Stimulated activated naive B cell treated with anti-CD40 and anti-IgM and Interleukin-4, amounts not matched to agents 10 μg/mL and 1 μg/mL and 100 μg/mL, for 72 hours (primary cell): Measurements from ENCODE around the gene AP2B1.
A peak's percentile ranks its signal among the peaks of the same experiment; 100 is the strongest.

Experiments used
- ATAC-seq, 2 donors: fragments of 150-1000 bp; cut with Tn5 transposase; replicated peaks; 2 replicates each; pipeline ENCODE4 v1.10.0; 2021; ENCODE audit warnings: moderate library complexity in 1 of 2
- DNase-seq: peaks from one replicate; pipeline ENCODE4 v3.0.0; 2021
- H3K27ac Mint-ChIP-seq: one replicate; pipeline ENCODE4 v1.8.0; 2022; ENCODE audit warnings: mild to moderate bottlenecking, mixed read lengths
- H3K27me3 Mint-ChIP-seq, 2 donors: one replicate each; pipeline ENCODE4 v1.8.0; 2022; ENCODE audit warnings: mixed read lengths in 2 of 2
- H3K36me3 Mint-ChIP-seq, 2 donors: one replicate each; pipeline ENCODE4 v1.8.0; 2022; ENCODE audit warnings: mixed read lengths in 2 of 2, mild to moderate bottlenecking in 1 of 2
- H3K4me1 Mint-ChIP-seq, 2 donors: one replicate each; pipeline ENCODE4 v1.8.0; 2022; ENCODE audit warnings: mixed read lengths in 2 of 2, mild to moderate bottlenecking in 1 of 2
- H3K4me3 Mint-ChIP-seq, 2 donors: one replicate each; pipeline ENCODE4 v1.8.0; 2022; ENCODE audit warnings: mild to moderate bottlenecking in 2 of 2, mixed read lengths in 2 of 2, moderate library complexity in 1 of 2
- H3K9me3 Mint-ChIP-seq, 2 donors: one replicate each; pipeline ENCODE4 v1.8.0; 2022; ENCODE audit warnings: mixed read lengths in 2 of 2, mild to moderate bottlenecking in 1 of 2

Gene AP2B1

GRCh38 chr17:35769895-35770486 is 182.9 kb downstream of the AP2B1 start:
- ATAC-seq = no peak
- Mint-ChIP-seq H3K36me3 (no peaks in the 10 kb centered on the region), H3K9me3 (no peaks in the 10 kb centered on the region), H3K27ac (peak overlapping the region; percentile 20), H3K4me3 (no peak overlapping the region), H3K27me3 (peaks cover 20 to 26% of the 10 kb centered on the region in 2 donors), H3K4me1 (peaks cover 2 to 3% of the 10 kb centered on the region in 2 donors)
- DNase-seq = no peak

GRCh38 chr17:35773129-35773528 is 186.0 kb downstream of the AP2B1 start:
- peaks cover 11 to 23% of the 10 kb centered on the region in 2 donors for H3K27me3 Mint-ChIP-seq

GRCh38 chr17:35773679-35774425 is 186.7 kb downstream of the AP2B1 start:
- no peaks in the 10 kb centered on the region for H3K36me3 Mint-ChIP-seq
- H3K4me3 Mint-ChIP-seq = no peak overlapping the region
- DNase-seq = no peak
- H3K9me3 Mint-ChIP-seq = no peaks in the 10 kb centered on the region
- peaks cover 8 to 24% of the 10 kb centered on the region in 2 donors for H3K27me3 Mint-ChIP-seq
- H3K27ac Mint-ChIP-seq = no peak overlapping the region
- no peak for ATAC-seq
- H3K4me1 Mint-ChIP-seq = no peaks in the 10 kb centered on the region

More at GRCh38 chr17:35773129-35773528, 186.0 kb downstream of the AP2B1 start:
- H3K9me3 Mint-ChIP-seq = no peaks in the 10 kb centered on the region
- H3K4me1 Mint-ChIP-seq = no peaks in the 10 kb centered on the region
- no peaks in the 10 kb centered on the region for H3K36me3 Mint-ChIP-seq
- ATAC-seq (no peak), DNase-seq (no peak)
- no peak overlapping the region for H3K4me3 Mint-ChIP-seq
- H3K27ac Mint-ChIP-seq = no peak overlapping the region

GRCh38 chr17:35774499-35774898 is 187.4 kb downstream of the AP2B1 start:
- DNase-seq (no peak), ATAC-seq (no peak)
- no peak overlapping the region for H3K4me3 Mint-ChIP-seq
- no peak overlapping the region for H3K27ac Mint-ChIP-seq
- H3K4me1 Mint-ChIP-seq = no peaks in the 10 kb centered on the region
- H3K36me3 Mint-ChIP-seq = no peaks in the 10 kb centered on the region
- H3K27me3 Mint-ChIP-seq = peaks cover 6 to 26% of the 10 kb centered on the region in 2 donors
- no peaks in the 10 kb centered on the region for H3K9me3 Mint-ChIP-seq

- H3K27me3 Mint-ChIP-seq = peaks cover 4 to 22% of the 10 kb centered on the region in 2 donors
- H3K4me1 Mint-ChIP-seq = no peaks in the 10 kb centered on the region
- ATAC-seq (no peak), DNase-seq (no peak)
- no peak overlapping the region for H3K27ac Mint-ChIP-seq
- no peaks in the 10 kb centered on the region for H3K36me3 Mint-ChIP-seq
- H3K4me3 Mint-ChIP-seq = no peak overlapping the region
- no peaks in the 10 kb centered on the region for H3K9me3 Mint-ChIP-seq
Observed at GRCh38 chr17:35775039-35775438, 187.9 kb downstream of the AP2B1 start.

GRCh38 chr17:35775583-35775982 is 188.5 kb downstream of the AP2B1 start:
- ATAC-seq (no peak), DNase-seq (no peak)
- H3K27ac Mint-ChIP-seq = no peak overlapping the region
- H3K4me1 Mint-ChIP-seq = no peaks in the 10 kb centered on the region
- no peaks in the 10 kb centered on the region for H3K9me3 Mint-ChIP-seq
- H3K4me3 Mint-ChIP-seq = no peak overlapping the region
- H3K36me3 Mint-ChIP-seq = no peaks in the 10 kb centered on the region
- H3K27me3 Mint-ChIP-seq = peaks cover 4 to 22% of the 10 kb centered on the region in 2 donors
